ENCODE measurements around the gene HDDC3. TPM values are rescaled to one million over a fixed set of nuclear protein-coding genes. Genes with fewer than 3 reads are reported as not detected.

HDDC3 gene
- total and polyA plus RNA-seq, 9 of the 15 experiments (the other 6 are each of a cell fraction or from before 2014, with no cell fraction given), result 14.9 to 55.8 (median 36.9) TPM

GRCh38 chr15:90902840-90903732 is 29.3 kb downstream of the HDDC3 start, which contains the start of gene MAN2A2 (continued):
- no peak for TF ChIP-seq ZNF217 (CRISPR knock-in tag; IDR thresholded peaks at IDR 0.05)
- no peak for TF ChIP-seq E2F5 (CRISPR knock-in tag; IDR thresholded peaks at IDR 0.05)
- TF ChIP-seq FIP1L1 (IDR thresholded peaks at IDR 0.05; ENCODE audit: low read depth, low read length, poor library complexity, severe bottlenecking), result no peak
- TF ChIP-seq ZNF79 (CRISPR knock-in tag; IDR thresholded peaks at IDR 0.05; ENCODE audit: low read depth), result no peak
- no peak for TF ChIP-seq FOXP4 (CRISPR knock-in tag; IDR thresholded peaks at IDR 0.05; ENCODE audit: borderline replicate concordance)
- TF ChIP-seq BRF2 (IDR thresholded peaks at IDR 0.05; ENCODE audit: borderline replicate concordance, insufficient read depth, insufficient read length), result no peak
- peak; percentile 83 for TF ChIP-seq ETV1 (tag; conservative IDR thresholded peaks at IDR 0.05; ENCODE audit: low read depth)
- no peak for TF ChIP-seq ZNF232 (CRISPR knock-in tag; IDR thresholded peaks at IDR 0.05)
- TF ChIP-seq PREB (CRISPR knock-in tag; IDR thresholded peaks at IDR 0.05), result no peak
- no peak for TF ChIP-seq HCFC1 (IDR thresholded peaks at IDR 0.05; ENCODE audit: low read depth, low read length)
- TF ChIP-seq HDGF (IDR thresholded peaks at IDR 0.05), result no peak
- TF ChIP-seq RBM34 (IDR thresholded peaks at IDR 0.05; ENCODE audit: borderline replicate concordance, insufficient read depth, low read length), result no peak
- no peak for TF ChIP-seq ZNF76 (CRISPR knock-in tag; IDR thresholded peaks at IDR 0.05; ENCODE audit: borderline replicate concordance)
- no peak for TF ChIP-seq LARP7 (IDR thresholded peaks at IDR 0.05)
- TF ChIP-seq KAT2B (IDR thresholded peaks at IDR 0.05; ENCODE audit: low read depth, low read length), result no peak
- no peak for TF ChIP-seq GATAD2B (IDR thresholded peaks at IDR 0.05; ENCODE audit: borderline replicate concordance)
- TF ChIP-seq NFRKB (IDR thresholded peaks at IDR 0.05; ENCODE audit: low read depth), result peak; percentile 68; the same call in 1 of the 2 replicates
- TF ChIP-seq CGGBP1 (CRISPR knock-in tag; IDR thresholded peaks at IDR 0.05), result no peak
- peak; percentile 58; the same call in 1 of the 2 replicates for TF ChIP-seq PHF8 (IDR thresholded peaks at IDR 0.05; ENCODE audit: borderline replicate concordance, low read length)
- no peak for TF ChIP-seq PHB (CRISPR knock-in tag; IDR thresholded peaks at IDR 0.05)
- no peak for TF ChIP-seq ZNF696 (CRISPR knock-in tag; conservative IDR thresholded peaks at IDR 0.05)
- TF ChIP-seq ZC3H11A (IDR thresholded peaks at IDR 0.05; ENCODE audit: low read depth, low read length), result no peak
- TF ChIP-seq ETS2 (tag; IDR thresholded peaks at IDR 0.05; ENCODE audit: borderline replicate concordance, poor library complexity, severe bottlenecking), result no peak
